ENCODE data around the gene HASPIN. TPM values are rescaled to one million over a fixed set of nuclear protein-coding genes. Genes with fewer than 3 reads are reported as not detected.

HASPIN gene
- total RNA-seq, 1 experiment from 2014 or later, result 26.8 TPM

GRCh38 chr17:3692346-3692745, 31.4 kb upstream of the HASPIN start:
- H3K27ac ChIP-seq, result no peak overlapping the region
- no peak for DNase-seq
- ChIA-PET POLR2A (ENCODE audit: unreplicated experiment) (no interaction called here), CTCF (no interaction called here)
- no peaks in the 10 kb centered on the region for H3K36me3 ChIP-seq (ENCODE audit: low read depth)
- no peak overlapping the region for H3K4me3 ChIP-seq
- H3K9me2 ChIP-seq (ENCODE audit: insufficient read depth), result no peaks in the 10 kb centered on the region
- no peaks in the 10 kb centered on the region for H3K9me3 ChIP-seq (ENCODE audit: insufficient read depth, low read depth)
- peaks cover 12% of the 10 kb centered on the region for H3K4me1 ChIP-seq (replicated peaks; ENCODE audit: insufficient read depth)
- peaks cover 35% of the 10 kb centered on the region for H3K79me2 ChIP-seq (ENCODE audit: low read depth)
- H3K27me3 ChIP-seq (ENCODE audit: insufficient read depth, low read depth), result no peaks in the 10 kb centered on the region
- no peaks in the 10 kb centered on the region; the same call in 1 of the 2 replicates for H4K20me1 ChIP-seq (ENCODE audit: insufficient read depth)
- H3K4me2 ChIP-seq, result no peak overlapping the region
- H2AFZ ChIP-seq, result no peak overlapping the region
- peaks cover 10% of the 10 kb centered on the region; the same call in 1 of the 2 replicates for H3F3A ChIP-seq (ENCODE audit: insufficient read depth, low read depth)
- TF ChIP-seq EZH2 (IDR thresholded peaks at IDR 0.05; ENCODE audit: low read depth), result no peak
- TF ChIP-seq, protein P1, sequence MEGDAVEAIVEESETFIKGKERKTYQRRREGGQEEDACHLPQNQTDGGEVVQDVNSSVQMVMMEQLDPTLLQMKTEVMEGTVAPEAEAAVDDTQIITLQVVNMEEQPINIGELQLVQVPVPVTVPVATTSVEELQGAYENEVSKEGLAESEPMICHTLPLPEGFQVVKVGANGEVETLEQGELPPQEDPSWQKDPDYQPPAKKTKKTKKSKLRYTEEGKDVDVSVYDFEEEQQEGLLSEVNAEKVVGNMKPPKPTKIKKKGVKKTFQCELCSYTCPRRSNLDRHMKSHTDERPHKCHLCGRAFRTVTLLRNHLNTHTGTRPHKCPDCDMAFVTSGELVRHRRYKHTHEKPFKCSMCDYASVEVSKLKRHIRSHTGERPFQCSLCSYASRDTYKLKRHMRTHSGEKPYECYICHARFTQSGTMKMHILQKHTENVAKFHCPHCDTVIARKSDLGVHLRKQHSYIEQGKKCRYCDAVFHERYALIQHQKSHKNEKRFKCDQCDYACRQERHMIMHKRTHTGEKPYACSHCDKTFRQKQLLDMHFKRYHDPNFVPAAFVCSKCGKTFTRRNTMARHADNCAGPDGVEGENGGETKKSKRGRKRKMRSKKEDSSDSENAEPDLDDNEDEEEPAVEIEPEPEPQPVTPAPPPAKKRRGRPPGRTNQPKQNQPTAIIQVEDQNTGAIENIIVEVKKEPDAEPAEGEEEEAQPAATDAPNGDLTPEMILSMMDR (conservative IDR thresholded peaks at IDR 0.05), result no peak
- no TSS peak for BruUV-seq (replicated peaks)
- intact Hi-C loops (cut with micrococcal nuclease; ENCODE audit: unreplicated experiment), result no loop called here

DNA sequence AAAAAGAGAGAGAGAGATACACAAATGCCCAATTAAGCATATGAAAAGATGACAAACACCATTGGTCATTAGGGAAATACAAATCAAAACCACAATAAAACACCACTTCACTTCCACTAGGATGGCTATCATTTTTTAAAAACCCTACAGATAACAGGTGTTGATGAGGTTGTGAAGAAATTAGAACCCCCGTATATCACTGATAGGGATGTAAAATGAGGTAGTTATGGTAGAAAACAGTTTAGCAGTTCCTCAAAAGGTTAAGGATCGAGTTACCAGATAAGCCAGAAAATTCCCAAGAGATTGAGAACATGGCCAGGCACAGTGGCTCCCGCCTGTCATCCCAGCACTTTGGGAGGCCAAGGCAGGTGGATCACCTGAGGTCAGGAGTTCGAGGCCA, 30.6 kb upstream of the HASPIN start:
- Histone ChIP-seq H4K20me1 (ENCODE audit: insufficient read depth) (no peaks in the 10 kb centered on the region; the same call in 1 of the 2 replicates), H3K4me1 (replicated peaks; ENCODE audit: insufficient read depth) (peaks cover 12% of the 10 kb centered on the region), H3K4me3 (no peak overlapping the region), H2AFZ (no peak overlapping the region), H3K36me3 (ENCODE audit: low read depth) (no peaks in the 10 kb centered on the region), H3K79me2 (ENCODE audit: low read depth) (peaks cover 35% of the 10 kb centered on the region), H3F3A (ENCODE audit: insufficient read depth, low read depth) (peaks cover 10% of the 10 kb centered on the region; the same call in 1 of the 2 replicates), H3K27ac (no peak overlapping the region), H3K4me2 (no peak overlapping the region), H3K9me2 (ENCODE audit: insufficient read depth) (no peaks in the 10 kb centered on the region), H3K9me3 (ENCODE audit: insufficient read depth, low read depth) (no peaks in the 10 kb centered on the region), H3K27me3 (ENCODE audit: insufficient read depth, low read depth) (no peaks in the 10 kb centered on the region)
- ChIA-PET CTCF (interaction anchor here (0.5 to 1.2 kb wide), 2 partner anchors 10 to 701 kb away, joined by 3 to 5 read pairs; no protein-coding TSS in a partner anchor), POLR2A (ENCODE audit: unreplicated experiment) (no interaction called here)
- TF ChIP-seq, protein P1 (conservative IDR thresholded peaks at IDR 0.05), result no peak
- no peak for TF ChIP-seq EZH2 (IDR thresholded peaks at IDR 0.05; ENCODE audit: low read depth)
- intact Hi-C loops (cut with micrococcal nuclease; ENCODE audit: unreplicated experiment), result no loop called here
- no peak for DNase-seq
- no TSS peak for BruUV-seq (replicated peaks)

DNA sequence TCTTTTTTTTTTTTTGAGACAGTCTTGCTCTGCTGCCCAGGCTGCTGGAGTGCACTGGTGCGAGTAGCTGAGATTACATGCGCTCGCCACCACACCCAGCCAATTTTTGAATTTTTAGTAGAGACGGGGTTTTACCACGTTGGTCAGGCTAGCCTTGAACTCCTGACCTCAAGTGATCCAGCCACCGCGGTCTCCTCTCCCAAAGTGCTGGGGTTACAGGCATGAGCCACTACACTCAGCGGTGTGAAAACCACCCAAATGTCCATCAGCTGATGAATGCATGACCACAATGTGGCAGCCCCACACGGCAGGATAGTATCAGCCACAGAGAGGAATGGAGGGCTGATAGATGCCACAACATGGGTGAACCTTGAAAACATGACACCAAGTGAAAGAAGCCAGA, 29.9 kb upstream of the HASPIN start:
- no peak for DNase-seq
- H3F3A ChIP-seq (ENCODE audit: insufficient read depth, low read depth), result peaks cover 10% of the 10 kb centered on the region; the same call in 1 of the 2 replicates
- H3K27me3 ChIP-seq (ENCODE audit: insufficient read depth, low read depth), result no peaks in the 10 kb centered on the region
- H3K4me3 ChIP-seq, result 0 out of 2 replicates have a peak overlapping the region, but pooled peaks have one; percentile 71
- no peak overlapping the region for H3K4me2 ChIP-seq
- intact Hi-C loops (cut with micrococcal nuclease; ENCODE audit: unreplicated experiment), result no loop called here
- ChIA-PET CTCF (interaction anchor here (0.7 to 1.2 kb wide), 2 partner anchors 11 to 309 kb away, joined by 3 to 4 read pairs; no protein-coding TSS in a partner anchor), POLR2A (ENCODE audit: unreplicated experiment) (no interaction called here)
- H3K9me3 ChIP-seq (ENCODE audit: insufficient read depth, low read depth), result no peaks in the 10 kb centered on the region
- no peaks in the 10 kb centered on the region for H4K20me1 ChIP-seq (ENCODE audit: insufficient read depth)
- H3K79me2 ChIP-seq (ENCODE audit: low read depth), result peaks cover 35% of the 10 kb centered on the region
- H3K9me2 ChIP-seq (ENCODE audit: insufficient read depth), result no peaks in the 10 kb centered on the region
- H2AFZ ChIP-seq, result no peak overlapping the region
- no peak overlapping the region for H3K27ac ChIP-seq
- no TSS peak for BruUV-seq (replicated peaks)
- no peak for TF ChIP-seq EZH2 (IDR thresholded peaks at IDR 0.05; ENCODE audit: low read depth)
- TF ChIP-seq, protein P1 (conservative IDR thresholded peaks at IDR 0.05), result no peak
- peaks cover 12% of the 10 kb centered on the region for H3K4me1 ChIP-seq (replicated peaks; ENCODE audit: insufficient read depth)
- no peaks in the 10 kb centered on the region for H3K36me3 ChIP-seq (ENCODE audit: low read depth)

All from PC-9 (cell line).